IPS-NIHi7 (cell line): ENCODE data around the gene TIMP3.
"Not testable (repeated sequence)": the region's sequence is repeated elsewhere in the genome, so short reads cannot be mapped to it uniquely, and the experiment has no call there.

Experiments used
- DNase-seq: peaks from one replicate; pipeline ENCODE4 v3.0.0; 2012; ENCODE audit warnings: mixed read lengths; ENCODE audit errors: extremely low spot score

Gene TIMP3

DNA sequence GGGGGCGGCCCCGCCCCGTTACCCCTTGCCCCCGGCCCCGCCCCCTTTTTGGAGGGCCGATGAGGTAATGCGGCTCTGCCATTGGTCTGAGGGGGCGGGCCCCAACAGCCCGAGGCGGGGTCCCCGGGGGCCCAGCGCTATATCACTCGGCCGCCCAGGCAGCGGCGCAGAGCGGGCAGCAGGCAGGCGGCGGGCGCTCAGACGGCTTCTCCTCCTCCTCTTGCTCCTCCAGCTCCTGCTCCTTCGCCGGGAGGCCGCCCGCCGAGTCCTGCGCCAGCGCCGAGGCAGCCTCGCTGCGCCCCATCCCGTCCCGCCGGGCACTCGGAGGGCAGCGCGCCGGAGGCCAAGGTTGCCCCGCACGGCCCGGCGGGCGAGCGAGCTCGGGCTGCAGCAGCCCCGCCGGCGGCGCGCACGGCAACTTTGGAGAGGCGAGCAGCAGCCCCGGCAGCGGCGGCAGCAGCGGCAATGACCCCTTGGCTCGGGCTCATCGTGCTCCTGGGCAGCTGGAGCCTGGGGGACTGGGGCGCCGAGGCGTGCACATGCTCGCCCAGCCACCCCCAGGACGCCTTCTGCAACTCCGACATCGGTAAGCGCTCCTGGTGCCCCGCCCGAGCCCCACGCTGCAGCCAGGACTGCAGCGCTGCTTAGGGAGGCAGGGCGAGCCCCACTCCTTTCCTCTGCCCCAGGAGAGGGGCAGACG lies at the start of gene TIMP3:
TIMP3 (plus strand) TSS at position 169 of the 700 bp plus-strand sequence; CDS start at position 466, 297 bp downstream.
- DNase-seq = peak; percentile 95

DNA sequence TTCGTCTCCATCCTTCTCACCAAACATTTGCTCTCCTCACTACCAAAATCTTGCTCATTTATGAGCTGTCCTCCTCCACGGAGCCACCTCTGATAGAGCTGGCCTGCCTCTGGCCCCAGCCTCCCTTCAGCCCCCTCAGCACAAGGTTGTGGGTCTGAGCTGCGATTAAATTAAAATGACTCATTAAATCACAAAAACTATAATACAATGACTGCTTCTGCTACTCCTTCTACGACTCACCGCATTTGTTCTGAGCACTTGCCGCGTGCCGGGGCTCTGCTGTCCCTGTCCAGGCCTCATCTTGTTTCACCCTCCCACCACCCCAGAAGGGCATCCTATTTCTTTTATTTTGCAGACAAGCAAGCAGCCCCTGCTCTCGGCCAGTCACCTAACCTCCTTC lies 49.2 kb upstream of the TIMP3 start:
- DNase-seq = no peak

DNA sequence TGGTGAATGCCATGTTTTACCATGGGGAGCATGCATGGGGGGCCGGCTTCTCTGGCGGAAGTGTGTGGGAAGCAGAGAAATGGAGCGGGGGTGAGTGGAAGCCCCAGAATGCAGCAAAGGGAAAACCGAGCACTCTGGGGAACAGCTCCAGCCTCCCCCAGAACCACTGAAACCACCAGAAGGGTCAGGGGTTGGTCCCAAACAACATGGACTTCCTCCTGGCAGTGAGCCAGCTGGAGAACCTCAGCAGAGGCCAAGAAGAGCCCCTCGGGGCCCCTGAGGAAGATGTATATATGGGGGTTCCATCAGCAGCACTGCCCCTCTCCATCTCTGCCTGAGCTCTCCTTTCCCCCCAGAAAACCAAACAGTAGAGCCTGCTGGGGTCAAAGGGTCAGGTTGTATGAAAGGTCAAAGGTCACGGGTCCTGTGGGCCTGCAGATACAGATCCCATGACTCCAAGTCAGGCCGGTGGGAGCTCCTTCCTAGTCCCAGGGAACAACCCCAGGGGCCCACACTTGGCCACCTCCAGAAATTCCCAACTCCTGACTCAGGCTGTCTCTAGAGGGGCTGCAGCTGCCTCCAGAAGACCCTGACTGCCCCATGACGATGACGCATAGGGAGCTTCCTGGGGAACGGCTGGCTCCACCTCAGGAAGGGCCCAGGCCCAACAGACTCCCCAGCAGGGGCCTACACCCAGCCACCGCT lies 48.5 kb upstream of the TIMP3 start:
- DNase-seq = no peak

DNA sequence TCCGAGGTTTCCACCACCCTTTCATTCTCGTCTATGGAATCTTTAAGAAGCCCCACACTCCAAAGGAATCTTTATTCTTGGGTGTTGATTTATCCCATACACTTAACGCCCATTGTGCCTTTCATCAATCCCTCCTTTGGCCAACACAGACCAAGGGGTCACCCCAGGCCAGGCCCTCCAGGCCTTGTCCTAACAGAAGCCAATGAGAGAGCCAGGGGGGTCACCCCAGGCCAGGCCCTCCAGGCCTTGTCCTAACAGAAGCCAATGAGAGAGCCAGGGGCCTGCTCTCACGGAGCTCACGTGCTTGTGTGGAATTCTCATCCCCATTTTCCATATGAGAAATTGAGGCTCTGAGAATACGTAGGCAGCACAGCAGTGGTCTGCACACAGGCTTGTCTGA lies 47.9 kb upstream of the TIMP3 start:
- no peak for DNase-seq

DNA sequence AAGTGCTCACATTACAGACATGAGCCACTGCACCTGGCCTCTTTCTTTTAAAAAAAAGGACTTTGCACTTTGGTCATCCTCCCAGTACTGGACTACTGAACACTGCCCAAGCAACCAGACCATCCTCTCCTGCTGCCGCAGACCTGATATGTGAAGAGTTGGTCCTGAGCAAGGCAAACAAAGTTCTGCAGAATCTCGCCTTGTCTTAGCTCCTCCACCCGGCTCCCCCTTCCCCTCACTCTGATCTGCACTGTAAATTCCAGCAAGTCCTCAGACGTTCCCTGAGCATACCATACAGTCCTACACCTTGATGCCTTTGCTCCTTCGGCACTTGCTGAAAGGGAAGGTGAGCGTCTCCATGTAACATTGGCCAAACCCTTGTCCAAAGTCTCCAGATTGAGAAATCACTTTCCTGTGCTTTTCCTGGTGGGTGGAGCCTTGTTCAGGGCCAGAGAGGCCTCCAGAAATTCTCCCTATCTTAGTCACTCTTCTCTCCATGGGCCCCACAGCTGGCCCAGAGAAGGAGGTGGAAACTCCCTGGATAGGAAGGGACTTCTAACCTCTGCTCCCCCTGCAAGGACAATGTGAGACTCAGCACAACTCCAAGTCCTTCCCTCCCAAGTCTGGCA lies 47.0 kb upstream of the TIMP3 start:
- no peak for DNase-seq

DNA sequence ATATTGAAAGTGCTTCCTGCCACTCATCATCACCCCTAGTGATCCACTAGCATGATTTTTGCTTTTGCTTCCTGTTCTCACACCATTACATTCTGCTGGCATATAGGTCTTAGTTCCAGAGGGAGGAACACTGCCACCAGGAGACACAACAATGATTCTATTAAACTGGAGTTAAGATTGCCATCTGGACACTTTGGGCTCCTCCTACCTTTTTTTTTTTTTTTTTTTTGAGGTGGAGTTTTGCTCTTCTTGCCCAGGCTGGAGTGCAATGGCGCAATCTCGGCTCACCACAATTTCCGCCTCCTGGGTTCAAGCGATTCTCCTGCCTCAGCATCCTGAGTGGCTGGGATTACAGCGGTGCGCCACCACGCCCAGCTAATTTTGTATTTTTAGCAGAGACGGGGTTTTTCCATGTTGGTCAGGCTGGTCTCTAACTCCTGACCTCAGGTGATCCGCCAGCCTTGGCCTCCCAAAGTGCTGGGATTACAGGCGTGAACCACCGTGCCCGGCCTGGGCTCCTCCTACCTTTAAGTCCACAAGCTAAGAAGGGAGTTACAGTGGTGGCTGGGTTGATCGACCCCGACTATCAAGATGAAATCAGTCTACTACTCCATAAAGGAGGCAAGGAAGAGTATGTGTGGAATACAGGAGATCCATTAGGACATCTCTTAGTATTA lies 44.3 kb upstream of the TIMP3 start:
- DNase-seq = not testable (repeated sequence)

DNA sequence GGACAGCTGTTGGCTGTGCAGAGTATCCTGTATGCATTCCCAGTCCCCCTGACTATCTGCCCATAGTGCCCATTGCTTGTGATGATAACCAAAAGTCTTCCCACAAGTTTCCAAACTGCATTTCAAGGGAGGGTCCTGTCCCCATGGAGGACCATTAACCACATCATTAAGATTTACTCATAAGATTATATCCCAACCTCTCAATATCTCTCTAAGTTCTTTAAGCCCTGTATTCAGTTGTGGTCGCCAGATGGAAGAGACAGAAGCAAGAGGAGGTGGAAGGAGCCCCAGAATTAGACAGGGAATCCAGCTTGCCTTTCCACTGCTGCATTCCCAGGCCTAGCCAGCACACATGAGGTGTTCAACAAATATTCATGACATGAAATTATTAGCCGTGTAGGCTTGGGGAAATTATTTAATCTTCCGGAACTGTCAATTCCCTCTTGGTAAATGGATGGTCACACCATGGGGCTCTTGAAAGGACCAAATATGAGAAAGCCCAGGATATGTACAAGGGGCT lies 42.6 kb upstream of the TIMP3 start:
- no peak for DNase-seq

DNA sequence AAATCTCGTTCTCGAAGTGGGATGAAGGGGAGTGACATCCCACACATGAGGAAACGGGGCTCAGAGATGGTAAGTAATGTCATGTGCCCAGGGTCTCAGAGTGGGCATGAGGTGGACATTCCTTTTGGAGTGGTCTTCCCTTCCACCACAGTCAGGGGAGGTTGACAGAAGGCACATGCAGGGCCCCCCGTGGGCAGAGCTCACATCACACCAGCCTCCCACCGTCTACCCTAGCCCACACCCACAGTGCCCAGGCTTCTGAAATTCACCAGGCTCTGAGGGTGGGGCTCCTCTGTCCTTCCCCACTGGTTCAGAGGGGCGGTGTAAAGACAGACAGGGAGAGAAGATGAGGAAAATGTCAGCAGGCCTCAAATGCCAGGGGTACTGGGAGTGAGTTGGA lies 41.1 kb upstream of the TIMP3 start:
- no peak for DNase-seq

DNA sequence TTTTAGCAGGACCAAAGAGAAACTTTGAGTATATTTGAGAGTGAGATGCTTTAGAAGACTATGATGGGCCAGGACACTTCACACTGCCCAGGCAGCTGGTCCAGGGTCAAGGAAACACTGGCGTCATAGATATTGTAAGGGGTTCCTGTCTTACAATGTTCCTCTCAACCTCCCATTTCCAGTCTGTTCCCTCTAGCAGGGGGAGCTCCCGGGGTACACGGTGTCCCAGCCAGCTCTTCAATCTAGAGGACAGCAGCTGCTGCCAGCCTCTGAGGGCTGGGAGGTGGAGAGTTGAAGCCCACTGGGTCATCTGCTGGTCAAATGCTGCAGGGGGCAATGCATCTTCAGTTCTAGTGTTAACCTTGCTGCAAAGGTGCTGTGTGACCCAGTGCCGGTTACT lies 40.7 kb upstream of the TIMP3 start:
- no peak for DNase-seq

DNA sequence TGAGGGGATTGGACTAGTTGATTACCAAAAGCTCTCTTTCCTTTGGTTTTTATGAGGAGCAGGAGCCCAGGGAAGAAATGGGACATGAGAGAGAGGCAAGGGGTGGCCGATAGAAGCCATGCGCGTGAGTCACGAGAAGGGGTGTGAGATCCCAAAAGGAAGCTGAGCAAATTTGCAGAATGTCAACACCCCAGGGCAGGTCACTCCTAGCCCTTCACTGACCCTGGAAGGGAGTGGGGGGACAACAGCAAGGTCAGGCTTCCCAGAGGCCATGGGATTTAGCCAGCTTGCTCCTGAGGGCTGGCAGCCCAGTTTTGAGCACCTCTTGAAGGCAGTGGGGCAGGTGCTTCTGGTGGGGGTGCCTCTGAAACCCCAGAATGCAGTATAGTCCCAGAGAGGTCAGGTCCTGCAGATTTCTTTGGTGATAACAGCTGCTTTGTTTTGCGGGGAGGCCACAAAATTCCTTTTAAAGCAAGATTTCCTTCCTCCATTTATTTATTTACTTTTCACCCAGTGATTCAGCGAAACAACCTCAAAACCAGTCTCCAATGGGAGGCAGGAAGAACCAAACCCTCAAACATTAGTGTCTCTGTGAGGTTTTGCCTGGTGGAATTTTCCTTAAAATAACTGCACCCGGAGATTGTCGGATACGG lies 40.1 kb upstream of the TIMP3 start:
- DNase-seq = no peak

DNA sequence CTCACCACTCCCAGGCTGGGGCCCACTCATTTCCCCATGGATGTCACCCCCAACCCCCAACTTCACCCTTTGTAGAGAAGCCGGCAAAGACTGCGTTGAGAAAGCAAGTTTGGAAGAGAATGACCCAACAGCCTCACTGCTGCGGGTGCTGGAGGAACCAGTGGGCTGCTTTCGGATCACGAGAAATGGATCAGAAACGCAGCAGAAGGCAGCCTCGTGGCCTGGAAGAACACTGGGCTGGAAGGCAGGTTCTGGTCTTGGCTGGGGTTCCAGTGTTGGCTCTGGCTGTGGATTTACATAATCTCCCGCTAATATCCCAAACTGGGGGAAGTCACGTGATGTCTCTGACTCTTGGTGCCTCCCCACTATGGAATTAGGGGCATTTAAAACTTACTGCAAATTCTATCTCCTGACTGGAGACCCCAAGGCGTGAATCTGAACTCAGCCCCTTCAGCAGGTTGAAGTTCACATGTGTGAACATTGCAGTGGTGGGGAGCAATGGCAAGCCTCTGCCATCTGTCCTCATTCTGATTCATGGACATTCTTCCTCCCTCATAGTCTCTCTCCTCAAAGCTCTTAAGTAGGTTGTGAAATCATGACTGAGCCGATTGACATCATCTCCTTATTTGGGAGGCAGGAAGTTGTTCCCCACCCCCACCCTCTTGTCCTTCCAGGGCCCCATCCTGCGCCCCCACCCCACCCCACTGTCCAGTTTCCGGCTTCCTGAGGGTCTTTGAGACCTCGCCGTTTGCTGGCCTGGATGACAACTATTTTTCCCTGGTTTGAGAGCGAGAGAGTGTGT lies 37.0 kb upstream of the TIMP3 start:
- no peak for DNase-seq

DNA sequence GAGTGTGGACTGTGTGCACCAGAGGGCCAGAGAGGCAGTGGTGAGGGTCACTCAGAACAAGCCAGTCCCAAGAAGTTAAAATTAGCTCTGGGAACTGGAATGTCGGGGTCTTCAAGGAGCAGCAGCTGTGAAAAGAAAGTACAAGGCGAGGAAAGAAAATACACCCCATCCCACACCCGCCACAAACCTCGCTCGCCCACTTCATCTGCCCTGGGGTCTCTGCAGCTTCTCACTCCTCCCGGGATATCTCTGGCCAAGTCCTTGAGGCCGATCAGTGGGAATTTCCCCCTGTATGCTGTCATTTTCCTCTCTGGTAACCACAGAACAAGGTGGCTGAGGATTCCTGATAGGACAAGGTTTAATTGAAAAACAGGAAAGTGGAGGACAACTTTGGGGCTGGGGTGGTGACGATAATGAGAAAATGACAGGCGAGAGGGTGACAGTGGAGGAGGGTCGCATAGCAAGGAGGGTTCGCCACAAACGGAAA lies 36.3 kb upstream of the TIMP3 start:
- no peak for DNase-seq

DNA sequence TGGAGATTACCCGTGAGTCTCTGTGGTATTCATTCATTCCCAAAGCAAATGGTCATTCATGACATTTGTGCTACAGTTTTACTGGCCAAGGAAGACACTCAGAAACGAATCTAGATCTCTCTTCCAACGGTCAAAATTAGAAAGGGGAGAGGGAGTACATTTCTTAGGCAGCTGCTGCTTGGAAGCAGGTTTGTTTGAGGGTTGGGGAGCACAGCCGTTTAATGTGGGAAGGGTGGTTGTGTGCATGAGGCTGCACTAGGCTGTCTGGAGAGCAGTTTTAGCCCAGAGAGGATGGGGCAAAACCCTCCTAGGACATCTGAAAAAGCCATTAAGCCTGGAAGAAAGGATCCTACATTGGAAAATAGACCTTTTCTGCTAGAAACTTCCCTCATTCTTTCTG lies 29.7 kb upstream of the TIMP3 start:
- DNase-seq = no peak

DNA sequence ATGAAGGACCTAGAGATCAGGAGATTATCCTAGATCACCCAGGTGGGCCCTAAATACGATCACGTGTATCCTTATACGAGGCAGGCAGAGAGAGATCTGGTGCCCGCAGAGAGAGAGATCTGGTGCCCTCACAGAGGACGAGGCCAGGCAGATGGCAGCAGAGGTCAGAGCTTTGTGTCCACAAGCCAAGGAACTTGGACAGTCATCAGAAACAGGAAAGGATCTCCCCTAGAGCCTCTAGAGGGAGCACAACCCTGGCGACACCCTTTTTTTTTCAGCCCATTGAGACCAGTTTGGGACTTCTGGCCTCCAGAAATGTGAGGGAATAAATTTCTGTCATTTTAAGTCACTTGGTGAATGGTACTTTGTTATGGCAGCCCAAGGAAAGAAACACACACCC lies 25.5 kb upstream of the TIMP3 start:
- peak; percentile 57 for DNase-seq

DNA sequence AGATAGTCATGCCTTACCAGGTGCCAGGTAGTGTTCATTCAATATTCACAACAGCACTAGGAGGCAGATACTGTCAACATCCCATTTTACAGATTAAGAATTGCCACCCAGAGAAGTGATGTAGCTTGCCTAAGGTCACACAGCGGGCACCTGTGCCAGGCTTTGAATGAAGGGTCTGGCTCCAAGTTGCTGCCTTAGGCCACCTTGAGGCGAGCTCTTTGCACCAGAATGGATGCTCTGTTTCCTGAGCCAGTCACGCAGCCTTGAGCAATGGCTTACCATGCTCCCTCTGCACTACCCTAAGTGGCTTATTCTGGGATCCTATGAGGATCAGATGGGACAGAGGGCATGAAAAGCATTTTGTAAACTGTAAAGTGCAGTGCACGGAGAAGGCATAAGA lies 25.1 kb upstream of the TIMP3 start:
- DNase-seq = no peak

DNA sequence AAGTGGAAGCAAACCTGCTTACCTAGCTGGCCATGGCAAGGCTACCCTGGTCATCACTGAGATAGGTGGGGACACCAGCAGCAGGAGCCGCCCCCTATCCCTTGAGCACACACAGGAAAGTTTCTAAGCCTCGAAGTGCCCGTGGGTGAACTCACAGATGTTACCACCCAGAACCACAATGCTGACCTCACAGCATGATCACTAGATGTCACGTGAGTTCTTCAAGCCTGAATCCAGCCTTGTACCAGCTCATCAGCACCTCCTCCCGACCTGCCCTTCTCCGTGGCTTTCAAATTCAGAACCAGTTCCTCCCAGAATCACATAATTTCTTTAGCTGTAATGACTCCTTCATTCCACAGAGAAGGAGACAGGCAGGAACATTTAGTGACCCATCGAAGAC lies 24.7 kb upstream of the TIMP3 start:
- DNase-seq = no peak

DNA sequence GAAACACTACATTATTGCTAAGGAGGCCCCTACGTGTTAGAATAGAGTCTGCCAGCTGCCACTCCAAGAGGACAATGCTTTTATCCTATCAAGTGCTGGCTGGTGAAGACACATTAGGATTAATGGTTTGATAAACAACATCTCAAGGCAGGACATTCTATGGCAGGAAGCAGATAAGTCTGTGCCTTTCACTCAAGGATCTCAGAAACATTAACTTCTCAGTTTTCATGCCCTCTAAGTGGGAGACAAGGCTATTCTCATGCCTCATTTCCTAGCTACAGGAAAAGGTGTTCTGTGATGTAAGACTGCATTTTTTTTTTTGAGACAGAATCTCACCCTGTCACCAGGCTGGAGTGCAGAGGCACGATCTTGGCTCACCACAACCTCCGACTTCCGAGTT lies 23.5 kb upstream of the TIMP3 start:
- DNase-seq = no peak

DNA sequence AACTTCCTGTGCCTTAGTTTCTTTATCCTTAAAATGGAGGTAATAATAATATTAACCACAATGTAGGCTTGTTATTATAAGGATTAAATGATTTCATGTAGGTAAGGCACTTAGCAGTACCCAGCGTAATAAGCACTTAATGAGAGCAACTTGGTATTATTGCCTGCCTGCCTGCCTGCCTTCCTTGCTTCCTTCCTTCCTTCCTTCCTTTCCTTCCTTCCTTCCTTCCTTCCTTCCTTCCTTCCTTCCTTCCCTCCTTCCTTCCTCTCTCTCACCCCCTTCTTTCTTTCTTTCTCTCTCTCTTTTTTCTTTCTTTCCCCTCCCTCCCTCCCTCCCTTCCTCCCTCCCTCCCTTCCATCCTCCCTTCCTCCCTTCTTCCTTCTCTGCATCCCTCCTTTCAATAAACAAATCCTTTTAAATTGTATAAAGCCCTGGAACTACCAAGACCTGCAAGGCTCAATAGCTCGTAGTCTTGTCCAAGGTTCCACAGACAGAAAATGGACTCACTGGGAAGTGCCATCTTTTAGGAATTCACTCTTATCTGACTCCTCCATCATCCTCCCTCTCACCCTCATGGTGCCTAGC lies 20.7 kb upstream of the TIMP3 start:
- DNase-seq = no peak

DNA sequence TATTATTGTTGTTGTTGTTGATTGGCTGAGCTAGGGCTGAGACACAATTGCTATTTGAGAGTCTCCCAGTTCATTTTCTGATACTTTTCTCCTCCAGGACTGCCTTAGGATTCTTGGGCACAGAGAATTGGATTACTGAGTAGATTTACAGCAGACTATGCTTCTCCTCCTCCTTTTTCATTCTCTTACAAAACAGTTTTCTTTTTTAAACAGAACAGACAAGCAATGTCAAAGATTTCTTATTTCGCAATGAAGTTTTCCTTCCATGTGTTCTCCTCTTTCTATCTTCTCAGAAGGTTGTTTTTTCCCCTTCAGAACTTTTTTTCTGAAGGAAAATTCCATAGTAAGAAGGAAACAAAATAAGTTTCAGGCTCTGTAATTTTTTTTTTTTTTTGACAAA lies 19.8 kb upstream of the TIMP3 start:
- no peak for DNase-seq

DNA sequence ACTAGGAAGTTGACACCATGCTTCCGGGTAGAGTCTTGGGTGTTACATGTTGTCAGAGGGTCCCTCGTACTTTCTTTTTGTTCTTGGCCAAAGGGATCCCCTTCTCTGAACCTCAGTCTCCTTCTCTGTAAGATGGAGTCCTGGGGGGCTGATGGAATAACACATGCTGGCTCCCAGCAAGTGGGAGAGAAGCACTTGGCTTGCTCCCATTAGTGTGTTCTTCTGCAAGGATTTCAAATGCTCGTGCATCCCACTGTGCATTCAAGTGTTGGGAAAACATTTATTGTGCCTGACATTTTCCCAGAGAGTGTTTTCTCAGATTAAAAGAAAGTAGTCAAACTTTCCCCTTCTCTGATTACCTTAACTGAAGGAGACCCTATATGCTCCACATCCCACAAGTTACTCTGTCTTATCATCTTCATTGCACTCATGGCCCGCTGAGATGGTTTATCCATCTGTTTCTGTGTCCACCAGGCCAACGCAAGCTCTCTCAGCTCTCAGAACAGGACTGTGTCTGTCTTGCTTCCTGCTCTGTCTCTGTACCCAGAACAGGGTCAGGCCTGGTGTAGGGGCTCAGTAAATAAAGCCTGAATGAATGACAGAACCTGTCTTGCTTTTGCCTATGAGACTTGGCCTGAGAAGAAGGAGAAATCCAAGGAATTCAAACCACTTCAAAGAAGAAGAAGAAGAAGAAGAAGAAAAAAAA lies 16.0 kb upstream of the TIMP3 start:
- no peak for DNase-seq
